ENCODE measurements around the gene CCL18.

DNA sequence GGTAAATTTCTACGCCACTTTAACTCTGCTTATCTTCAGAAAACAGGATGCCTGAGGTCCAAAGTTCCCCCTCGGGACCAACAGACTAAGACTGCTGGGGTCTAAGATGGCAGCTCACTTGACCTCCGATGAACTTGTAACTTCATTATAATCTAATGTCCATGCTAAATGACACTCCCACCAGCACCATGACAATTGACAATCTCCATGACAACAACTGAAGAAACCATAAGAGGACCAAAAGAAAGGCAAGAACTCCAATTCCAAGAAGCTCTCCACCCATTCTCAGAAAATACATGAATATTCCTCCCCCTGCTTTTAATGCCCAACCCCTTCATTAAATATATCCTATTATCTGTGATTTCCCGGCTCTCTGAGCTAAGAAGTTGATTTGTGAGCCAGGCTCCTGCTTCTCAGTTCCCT, 47.0 kb downstream of the CCL18 start:
- TF ChIP-seq EZH2 (IDR thresholded peaks at IDR 0.05; ENCODE audit: borderline replicate concordance, insufficient read depth, low read length, poor library complexity, severe bottlenecking) (no peak), POLR2AphosphoS5 (IDR thresholded peaks at IDR 0.05) (no peak), TAF1 (IDR thresholded peaks at IDR 0.05; ENCODE audit: low read depth) (no peak)
- TF ChIP-seq, protein P1, sequence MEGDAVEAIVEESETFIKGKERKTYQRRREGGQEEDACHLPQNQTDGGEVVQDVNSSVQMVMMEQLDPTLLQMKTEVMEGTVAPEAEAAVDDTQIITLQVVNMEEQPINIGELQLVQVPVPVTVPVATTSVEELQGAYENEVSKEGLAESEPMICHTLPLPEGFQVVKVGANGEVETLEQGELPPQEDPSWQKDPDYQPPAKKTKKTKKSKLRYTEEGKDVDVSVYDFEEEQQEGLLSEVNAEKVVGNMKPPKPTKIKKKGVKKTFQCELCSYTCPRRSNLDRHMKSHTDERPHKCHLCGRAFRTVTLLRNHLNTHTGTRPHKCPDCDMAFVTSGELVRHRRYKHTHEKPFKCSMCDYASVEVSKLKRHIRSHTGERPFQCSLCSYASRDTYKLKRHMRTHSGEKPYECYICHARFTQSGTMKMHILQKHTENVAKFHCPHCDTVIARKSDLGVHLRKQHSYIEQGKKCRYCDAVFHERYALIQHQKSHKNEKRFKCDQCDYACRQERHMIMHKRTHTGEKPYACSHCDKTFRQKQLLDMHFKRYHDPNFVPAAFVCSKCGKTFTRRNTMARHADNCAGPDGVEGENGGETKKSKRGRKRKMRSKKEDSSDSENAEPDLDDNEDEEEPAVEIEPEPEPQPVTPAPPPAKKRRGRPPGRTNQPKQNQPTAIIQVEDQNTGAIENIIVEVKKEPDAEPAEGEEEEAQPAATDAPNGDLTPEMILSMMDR (IDR thresholded peaks at IDR 0.05; ENCODE audit: poor library complexity, severe bottlenecking) = no peak
